Keratinocyte (primary cell): Measurements from ENCODE around the gene SMG1. TPM values are rescaled to one million over a fixed set of nuclear protein-coding genes. Genes with fewer than 3 reads are reported as not detected.
"Not testable (repeated sequence)": the region's sequence is repeated elsewhere in the genome, so short reads cannot be mapped to it uniquely, and the experiment has no call there.

Source experiments
- DNase-seq: peaks from one replicate; pipeline ENCODE4 v3.0.0-alpha.2; 2011; ENCODE audit warnings: low read depth, missing footprints, low spot score
- FAIRE-seq: peaks from 2 replicates; lab custom pipeline; 2011; peaks lifted over from hg19 to GRCh38; lab: Jason Lieb, UNC
- H2AFZ ChIP-seq: 2 replicates; pipeline ENCODE4 v1.6.0; 2012; ENCODE audit warnings: low read length, control low read depth, inconsistent platforms; ENCODE audit not compliant: control insufficient read depth
- H3K27ac ChIP-seq: 2 replicates; pipeline ENCODE4 v1.5.1; 2011; ENCODE audit warnings: low read length; ENCODE audit not compliant: control insufficient read depth, insufficient read depth
- H3K27me3 ChIP-seq: 3 replicates; pipeline ENCODE4 v1.6.0; 2011; ENCODE audit warnings: low read length; ENCODE audit not compliant: control insufficient read depth, insufficient read depth; ENCODE audit errors: extremely low read depth
- H3K36me3 ChIP-seq, 2 experiments: 2 replicates in 1 of 2; 3 replicates in 1 of 2; pipeline ENCODE4 v1.5.1; 2011; ENCODE audit warnings: low read length in 2 of 2, mild to moderate bottlenecking in 1 of 2; ENCODE audit not compliant: control insufficient read depth in 2 of 2, insufficient read depth in 2 of 2; ENCODE audit errors: extremely low read depth in 1 of 2
- H3K4me1 ChIP-seq: 3 replicates; pipeline ENCODE4 v1.5.1; 2011; ENCODE audit warnings: low read length; ENCODE audit not compliant: control insufficient read depth, insufficient read depth; ENCODE audit errors: extremely low read depth
- H3K4me2 ChIP-seq: 3 replicates; pipeline ENCODE4 v1.6.0; 2011; ENCODE audit warnings: low read depth, low read length; ENCODE audit not compliant: control insufficient read depth, insufficient read depth; ENCODE audit errors: extremely low read depth
- H3K4me3 ChIP-seq, 3 experiments: fragments of 200-600 bp in 1 of 3; sonication (generic) in 1 of 3; 2 replicates in 2 of 3; 3 replicates in 1 of 3; pipeline ENCODE4 v1.5.1; 2011 to 2016; ENCODE audit warnings: low read length in 3 of 3, mild to moderate bottlenecking in 3 of 3, control low read depth in 2 of 3, inconsistent platforms in 1 of 3, low read depth in 1 of 3, mixed read lengths in 1 of 3, mixed run types in 1 of 3, moderate library complexity in 1 of 3; ENCODE audit not compliant: control insufficient read depth in 2 of 3, insufficient read depth in 2 of 3; ENCODE audit errors: extremely low read depth in 1 of 3
- H3K79me2 ChIP-seq: 2 replicates; pipeline ENCODE4 v1.6.0; 2012; ENCODE audit warnings: low read length; ENCODE audit not compliant: control insufficient read depth, insufficient read depth
- H3K9ac ChIP-seq: 3 replicates; pipeline ENCODE4 v1.6.0; 2011; ENCODE audit warnings: low read length; ENCODE audit not compliant: control insufficient read depth, insufficient read depth; ENCODE audit errors: extremely low read depth
- H3K9me1 ChIP-seq: 3 replicates; pipeline ENCODE4 v1.6.0; 2011; ENCODE audit warnings: low read length; ENCODE audit not compliant: control insufficient read depth, insufficient read depth; ENCODE audit errors: extremely low read depth
- H3K9me3 ChIP-seq: 2 replicates; pipeline ENCODE4 v1.5.1; 2012; ENCODE audit warnings: low read depth, low read length; ENCODE audit not compliant: control insufficient read depth
- H4K20me1 ChIP-seq: 3 replicates; pipeline ENCODE4 v1.6.0; 2011; ENCODE audit warnings: low read length; ENCODE audit not compliant: control insufficient read depth, insufficient read depth; ENCODE audit errors: extremely low read depth
- EZH2 ChIP-seq: IDR thresholded peaks from one replicate; pipeline ENCODE4 v1.6.1; 2012; ENCODE audit warnings: inconsistent platforms, mild to moderate bottlenecking, low read length, moderate library complexity
- dilution Hi-C: fragments of 300-500 bp; cut with MboI; formaldehyde crosslinking; loops from one replicate; pipeline ENCODE4 v1.7.0; 2020; ENCODE audit warnings: low sequenced_read_pairs; ENCODE audit not compliant: extremely low pct_ligation_motif_present
- polyA plus RNA-seq, 5 experiments: library from polyadenylated mRNA; depleted of rRNA in 3 of 5; stranded (reverse) in 3 of 5; stranded (forward) in 1 of 5; unstranded in 1 of 5; fragments of >200 nt; gene quantifications; 1 replicate in 1 of 5; 2 replicates in 3 of 5; 3 replicates in 1 of 5; pipeline versions ENCODE4 v1.2.1 to v1.2.3, GENCODE V29; 2011 to 2012; ENCODE audit warnings: missing spikeins in 2 of 5, low read depth in 1 of 5, low replicate concordance in 1 of 5
- TF ChIP-seq, protein P1 (sequence below), 3 experiments: IDR thresholded peaks in 1 of 3; conservative IDR thresholded peaks in 1 of 3; optimal IDR thresholded peaks in 1 of 3; 2 replicates in 2 of 3; 3 replicates in 1 of 3; pipeline versions ENCODE3 to v1.5.1; 2011; ENCODE audit warnings: low read length in 3 of 3, mild to moderate bottlenecking in 3 of 3, moderate library complexity in 2 of 3, control low read depth in 1 of 3, inconsistent platforms in 1 of 3; ENCODE audit not compliant: insufficient read depth in 2 of 3; ENCODE audit errors: extremely low read depth in 1 of 3

The SMG1 gene
- polyA plus RNA-seq, 1 donor (not counting 4 experiments of a cell fraction or from before 2014, with no cell fraction given): 34.2 TPM

DNA sequence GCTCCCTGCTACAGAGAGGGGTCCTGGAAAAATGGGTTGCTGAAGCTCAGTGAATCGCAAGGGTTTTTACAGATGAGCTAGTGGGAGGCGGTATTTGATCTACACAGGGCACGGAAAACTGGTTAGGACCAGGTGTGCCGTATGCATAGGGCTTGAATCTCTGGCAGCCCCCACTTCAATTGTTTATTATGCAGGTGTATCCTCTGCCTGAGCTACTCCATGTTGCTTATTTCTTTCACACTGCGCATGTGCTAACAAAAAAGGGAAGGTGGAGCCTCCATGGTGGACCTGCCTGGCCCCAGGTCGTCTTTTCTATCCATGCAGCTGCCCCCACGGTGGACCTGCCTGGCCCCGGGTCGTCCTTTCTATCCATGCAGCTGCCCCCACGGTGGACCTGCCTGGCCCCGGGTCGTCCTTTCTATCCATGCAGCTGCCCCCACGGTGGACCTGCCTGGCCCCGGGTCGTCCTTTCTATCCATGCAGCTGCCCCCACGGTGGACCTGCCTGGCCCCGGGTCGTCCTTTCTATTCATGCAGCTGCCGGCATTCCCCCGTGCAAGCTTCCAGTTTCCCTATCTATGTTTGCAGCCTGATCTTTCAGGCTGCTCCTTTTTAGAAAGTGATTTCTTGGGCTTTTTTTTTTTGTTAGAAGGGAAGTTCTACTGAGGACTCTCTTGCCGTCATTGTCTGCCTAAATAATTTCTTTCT lies 29.8 kb upstream of the SMG1 start:
- H3K9me3 ChIP-seq, H3K27me3 ChIP-seq, H4K20me1 ChIP-seq, H3K27ac ChIP-seq, H3K9ac ChIP-seq, H3K9me1 ChIP-seq, DNase-seq, dilution Hi-C loops, H3K36me3 ChIP-seq, FAIRE-seq, H3K79me2 ChIP-seq: not testable (repeated sequence)
- peak overlapping the region in 2 of 3 experiments; percentile 20 to 22 for H3K4me3 ChIP-seq
- H2AFZ ChIP-seq: peak overlapping the region; percentile 79
- peak overlapping the region; percentile 64 for H3K4me2 ChIP-seq
- H3K4me1 ChIP-seq: peaks cover 24% of the 10 kb centered on the region

- Histone ChIP-seq H3K4me1 (peaks cover 10% of the 10 kb centered on the region), H3K9ac (no peak overlapping the region), H4K20me1 (no peaks in the 10 kb centered on the region), H3K27me3 (no peaks in the 10 kb centered on the region), H3K9me1 (no peaks in the 10 kb centered on the region), H3K9me3 (no peaks in the 10 kb centered on the region), H3K27ac (no peak overlapping the region), H3K4me3 (no peak overlapping the region), H3K4me2 (no peak overlapping the region), H3K79me2 (no peaks in the 10 kb centered on the region), H2AFZ (no peak overlapping the region), H3K36me3 (no peaks in the 10 kb centered on the region)
- dilution Hi-C loops: no loop called here
- no peak for FAIRE-seq
- no peak for TF ChIP-seq EZH2
- TF ChIP-seq, protein P1, sequence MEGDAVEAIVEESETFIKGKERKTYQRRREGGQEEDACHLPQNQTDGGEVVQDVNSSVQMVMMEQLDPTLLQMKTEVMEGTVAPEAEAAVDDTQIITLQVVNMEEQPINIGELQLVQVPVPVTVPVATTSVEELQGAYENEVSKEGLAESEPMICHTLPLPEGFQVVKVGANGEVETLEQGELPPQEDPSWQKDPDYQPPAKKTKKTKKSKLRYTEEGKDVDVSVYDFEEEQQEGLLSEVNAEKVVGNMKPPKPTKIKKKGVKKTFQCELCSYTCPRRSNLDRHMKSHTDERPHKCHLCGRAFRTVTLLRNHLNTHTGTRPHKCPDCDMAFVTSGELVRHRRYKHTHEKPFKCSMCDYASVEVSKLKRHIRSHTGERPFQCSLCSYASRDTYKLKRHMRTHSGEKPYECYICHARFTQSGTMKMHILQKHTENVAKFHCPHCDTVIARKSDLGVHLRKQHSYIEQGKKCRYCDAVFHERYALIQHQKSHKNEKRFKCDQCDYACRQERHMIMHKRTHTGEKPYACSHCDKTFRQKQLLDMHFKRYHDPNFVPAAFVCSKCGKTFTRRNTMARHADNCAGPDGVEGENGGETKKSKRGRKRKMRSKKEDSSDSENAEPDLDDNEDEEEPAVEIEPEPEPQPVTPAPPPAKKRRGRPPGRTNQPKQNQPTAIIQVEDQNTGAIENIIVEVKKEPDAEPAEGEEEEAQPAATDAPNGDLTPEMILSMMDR (optimal IDR thresholded peaks at IDR 0.05 in 1 of 3, IDR thresholded peaks at IDR 0.05 in 1 of 3, conservative IDR thresholded peaks at IDR 0.05 in 1 of 3; ENCODE audit: extremely low read depth in 1 of 3, insufficient read depth in 2 of 3, low read length in 3 of 3): no peak
- no peak for DNase-seq
Measured at GRCh38 chr16:18953547-18953946, 27.3 kb upstream of the SMG1 start.
